IMR-90 (cell line): ENCODE measurements around the gene ZC3H4. TPM values are rescaled to one million over a fixed set of nuclear protein-coding genes. Genes with fewer than 3 reads are reported as not detected.

Experiments
- ATAC-seq: fragments of 200-7000 bp; cut with Tn5 transposase; 2 replicates; pipeline ENCODE4 v1.9.1; 2020; ENCODE audit warnings: low read depth, mild to moderate bottlenecking, moderate library complexity
- BruUV-seq: library from RNA; stranded (reverse); fragments of 400-500 nt; replicated peaks from 2 replicates; lab custom pipeline; 2021; lab: Mats Ljungman, UMichigan
- CTCF ChIA-PET: fragments of 300-600 bp; formaldehyde crosslinking; extraction: SDS; loops from one replicate; lab custom pipeline; 2021; ENCODE audit warnings: antibody characterized with exemption; lab: Yijun Ruan, JAX
- POLR2A ChIA-PET: fragments of 300-600 bp; sonication (Branson Sonifier 250); formaldehyde crosslinking; loops from one replicate; lab custom pipeline; 2022; ENCODE audit warnings: antibody characterized with exemption; ENCODE audit not compliant: unreplicated experiment; lab: Charles Lee
- DNase-seq: peaks from one replicate; pipeline ENCODE4 v3.0.0; 2013
- H2AFZ ChIP-seq: replicated peaks from 2 replicates; pipeline ENCODE3; 2013; ENCODE audit warnings: low read length, mild to moderate bottlenecking; ENCODE audit not compliant: poor library complexity
- H2AK5ac ChIP-seq: 2 replicates; pipeline ENCODE4 v1.6.1; 2013; ENCODE audit warnings: low read depth, low read length, inconsistent platforms
- H2AK9ac ChIP-seq: replicated peaks from 2 replicates; pipeline ENCODE3; 2013; ENCODE audit warnings: mild to moderate bottlenecking, low read depth, low read length, moderate library complexity; ENCODE audit not compliant: poor library complexity
- H2BK120ac ChIP-seq: 2 replicates; pipeline ENCODE4 v1.6.1; 2013; ENCODE audit warnings: low read depth, low read length, inconsistent platforms
- H2BK15ac ChIP-seq: 3 replicates; pipeline ENCODE4 v1.6.1; 2013; ENCODE audit warnings: low read depth, low read length, inconsistent platforms
- H2BK20ac ChIP-seq: 2 replicates; pipeline ENCODE4 v1.6.1; 2013; ENCODE audit warnings: low read depth, mild to moderate bottlenecking, inconsistent platforms, low read length, moderate library complexity
- H2BK5ac ChIP-seq: 2 replicates; pipeline ENCODE4 v1.6.1; 2013; ENCODE audit warnings: mild to moderate bottlenecking, low read depth, low read length, inconsistent platforms; ENCODE audit not compliant: poor library complexity, severe bottlenecking
- H3K14ac ChIP-seq: replicated peaks from 2 replicates; pipeline ENCODE4 v1.6.1; 2013; ENCODE audit warnings: low read depth, low read length, inconsistent platforms
- H3K18ac ChIP-seq: 2 replicates; pipeline ENCODE4 v1.6.1; 2013; ENCODE audit warnings: low read depth, low read length, control low read depth
- H3K23ac ChIP-seq: 2 replicates; pipeline ENCODE4 v1.6.1; 2013; ENCODE audit warnings: low read depth, low read length, inconsistent platforms
- H3K27ac ChIP-seq: 2 replicates; pipeline ENCODE4 v1.5.1; 2013; ENCODE audit warnings: mild to moderate bottlenecking, control low read depth, low read length; ENCODE audit not compliant: insufficient read depth
- H3K27me3 ChIP-seq: 2 replicates; pipeline ENCODE4 v1.6.1; 2013; ENCODE audit warnings: low read length; ENCODE audit not compliant: control insufficient read depth, insufficient read depth
- H3K36me3 ChIP-seq: 2 replicates; pipeline ENCODE4 v1.6.1; 2013; ENCODE audit warnings: low read length, mixed read lengths; ENCODE audit not compliant: control insufficient read depth, insufficient read depth
- H3K4ac ChIP-seq: 2 replicates; pipeline ENCODE4 v1.6.1; 2013; ENCODE audit warnings: low read depth, low read length, inconsistent platforms
- H3K4me1 ChIP-seq: 2 replicates; pipeline ENCODE4 v1.6.1; 2013; ENCODE audit warnings: low read length, mixed read lengths; ENCODE audit not compliant: control insufficient read depth, insufficient read depth
- H3K4me2 ChIP-seq: 2 replicates; pipeline ENCODE4 v1.6.1; 2013; ENCODE audit warnings: low read depth, mild to moderate bottlenecking, control low read depth, low read length, moderate library complexity
- H3K4me3 ChIP-seq: 2 replicates; pipeline ENCODE4 v1.5.1; 2013; ENCODE audit warnings: low read depth, mild to moderate bottlenecking, control low read depth, low read length, moderate library complexity; ENCODE audit not compliant: insufficient read depth
- H3K56ac ChIP-seq: 2 replicates; pipeline ENCODE4 v1.6.1; 2013; ENCODE audit warnings: low read length, inconsistent platforms; ENCODE audit not compliant: insufficient read depth; ENCODE audit errors: extremely low read depth
- H3K79me1 ChIP-seq, 2 experiments: 2 replicates each; pipeline ENCODE4 v1.6.1; 2013; ENCODE audit warnings: low read length in 2 of 2, inconsistent platforms in 1 of 2, low read depth in 1 of 2
- H3K9ac ChIP-seq: 2 replicates; pipeline ENCODE4 v1.6.1; 2013; ENCODE audit warnings: low read depth, low read length, control low read depth
- H3K9me1 ChIP-seq: 2 replicates; pipeline ENCODE4 v1.6.1; 2013; ENCODE audit warnings: low read length, inconsistent platforms; ENCODE audit not compliant: insufficient read depth
- H3K9me3 ChIP-seq: 2 replicates; pipeline ENCODE4 v1.6.1; 2013; ENCODE audit warnings: low read length; ENCODE audit not compliant: control insufficient read depth, insufficient read depth
- H4K20me1 ChIP-seq: 2 replicates; pipeline ENCODE4 v1.6.1; 2013; ENCODE audit warnings: low read length, inconsistent platforms; ENCODE audit not compliant: insufficient read depth
- H4K5ac ChIP-seq: 2 replicates; pipeline ENCODE4 v1.6.1; 2013; ENCODE audit warnings: mild to moderate bottlenecking, low read depth, low read length, control low read depth
- H4K8ac ChIP-seq, 2 experiments: 2 replicates each; pipeline ENCODE4 v1.6.1; 2013; ENCODE audit warnings: low read depth in 2 of 2, low read length in 2 of 2, control low read depth in 1 of 2, inconsistent platforms in 1 of 2
- H4K91ac ChIP-seq: 2 replicates; pipeline ENCODE4 v1.6.1; 2013; ENCODE audit warnings: low read depth, low read length, inconsistent platforms; ENCODE audit not compliant: insufficient read depth
- BHLHE40 ChIP-seq: fragments of 150-350 bp; IDR thresholded peaks from 2 replicates; pipeline ENCODE4 v1.6.1; 2016; ENCODE audit warnings: mild to moderate bottlenecking, low read depth, low read length
- CHD1 ChIP-seq: IDR thresholded peaks from 2 replicates; pipeline ENCODE4 v1.6.1; 2012; ENCODE audit warnings: low read depth, low read length, improper control_type of control experiment
- CTCF ChIP-seq: conservative IDR thresholded peaks from 2 replicates; pipeline ENCODE4 v1.5.1; 2012; ENCODE audit warnings: mild to moderate bottlenecking, low read depth, low read length, improper control_type of control experiment
- ELK1 ChIP-seq: fragments of 150-350 bp; IDR thresholded peaks from 2 replicates; pipeline ENCODE4 v1.6.1; 2016; ENCODE audit warnings: low read depth, mild to moderate bottlenecking, low read length, moderate library complexity, borderline replicate concordance
- FOS ChIP-seq: fragments of 150-350 bp; IDR thresholded peaks from 2 replicates; pipeline ENCODE4 v1.6.1; 2016; ENCODE audit warnings: low read depth, low read length
- MAFK ChIP-seq: IDR thresholded peaks from 2 replicates; pipeline ENCODE4 v1.6.1; 2012; ENCODE audit warnings: low read depth, low read length, improper control_type of control experiment
- MAZ ChIP-seq: IDR thresholded peaks from 2 replicates; pipeline ENCODE4 v1.6.1; 2012; ENCODE audit warnings: low read depth, mild to moderate bottlenecking, low read length, improper control_type of control experiment, moderate library complexity, borderline replicate concordance
- MXI1 ChIP-seq: IDR thresholded peaks from 2 replicates; pipeline ENCODE4 v1.6.1; 2012; ENCODE audit warnings: low read depth, mild to moderate bottlenecking, low read length, moderate library complexity, borderline replicate concordance
- RAD21 ChIP-seq: IDR thresholded peaks from 2 replicates; pipeline ENCODE4 v1.6.1; 2012; ENCODE audit warnings: low read length, improper control_type of control experiment
- RCOR1 ChIP-seq: IDR thresholded peaks from 2 replicates; pipeline ENCODE4 v1.6.1; 2012; ENCODE audit warnings: mild to moderate bottlenecking, low read length, improper control_type of control experiment; ENCODE audit not compliant: insufficient replicate concordance
- RFX5 ChIP-seq: IDR thresholded peaks from 2 replicates; pipeline ENCODE4 v1.8.0; 2012; ENCODE audit warnings: low read depth, mild to moderate bottlenecking, low read length, moderate library complexity
- SMC3 ChIP-seq: fragments of 150-350 bp; IDR thresholded peaks from 2 replicates; pipeline ENCODE4 v1.6.1; 2016; ENCODE audit warnings: low read depth, mild to moderate bottlenecking, antibody characterized with exemption, low read length, moderate library complexity
- WGBS, 2 experiments: methylation state at CpG; one replicate each; pipeline versions ENCODE4 v1.1.5 to v1.1.7; 2013; ENCODE audit warnings: missing lambda C conversion rate in 2 of 2; ENCODE audit not compliant: insufficient read length in 1 of 2; ENCODE audit errors: extremely low coverage in 2 of 2; 5-methylcytosine and 5-hydroxymethylcytosine counted together
- dilution Hi-C: fragments of 300-500 bp; cut with HindIII; formaldehyde crosslinking; loops from one replicate; pipeline ENCODE4 v1.14.3; 2018; ENCODE audit warnings: low sequenced_read_pairs; ENCODE audit not compliant: unreplicated experiment
- in situ Hi-C: fragments of 300-500 bp; cut with MboI; formaldehyde crosslinking; loops from 3 replicates; pipeline ENCODE4 v1.14.3; 2019; ENCODE audit warnings: low sequenced_read_pairs, inconsistent platforms, mixed read lengths
- intact Hi-C: fragments of 100-400 bp; cut with micrococcal nuclease; formaldehyde crosslinking; loops from 2 replicates; pipeline ENCODE4 v1.10.0; 2022
- polyA plus RNA-seq, 3 experiments: library from polyadenylated mRNA; depleted of rRNA; stranded (reverse); fragments of >200 nt; gene quantifications; 2 replicates each; pipeline ENCODE4 v1.2.3, GENCODE V29; 2012; ENCODE audit warnings: low replicate concordance in 1 of 3
- total RNA-seq: library from RNA; depleted of rRNA; stranded (reverse); fragments of >200 nt; gene quantifications from 2 replicates; pipeline ENCODE4 v1.2.3, GENCODE V29; 2012
- TF ChIP-seq, protein P1 (sequence below): fragments of 150-350 bp; IDR thresholded peaks from 2 replicates; pipeline ENCODE4 v1.6.1; 2017; ENCODE audit warnings: mild to moderate bottlenecking, antibody characterized with exemption, low read length, low read depth

ZC3H4 gene
- total and polyA plus RNA-seq, 2 of the 4 experiments (the other 2 are of a cell fraction), result 3.9 to 8.9 TPM

DNA sequence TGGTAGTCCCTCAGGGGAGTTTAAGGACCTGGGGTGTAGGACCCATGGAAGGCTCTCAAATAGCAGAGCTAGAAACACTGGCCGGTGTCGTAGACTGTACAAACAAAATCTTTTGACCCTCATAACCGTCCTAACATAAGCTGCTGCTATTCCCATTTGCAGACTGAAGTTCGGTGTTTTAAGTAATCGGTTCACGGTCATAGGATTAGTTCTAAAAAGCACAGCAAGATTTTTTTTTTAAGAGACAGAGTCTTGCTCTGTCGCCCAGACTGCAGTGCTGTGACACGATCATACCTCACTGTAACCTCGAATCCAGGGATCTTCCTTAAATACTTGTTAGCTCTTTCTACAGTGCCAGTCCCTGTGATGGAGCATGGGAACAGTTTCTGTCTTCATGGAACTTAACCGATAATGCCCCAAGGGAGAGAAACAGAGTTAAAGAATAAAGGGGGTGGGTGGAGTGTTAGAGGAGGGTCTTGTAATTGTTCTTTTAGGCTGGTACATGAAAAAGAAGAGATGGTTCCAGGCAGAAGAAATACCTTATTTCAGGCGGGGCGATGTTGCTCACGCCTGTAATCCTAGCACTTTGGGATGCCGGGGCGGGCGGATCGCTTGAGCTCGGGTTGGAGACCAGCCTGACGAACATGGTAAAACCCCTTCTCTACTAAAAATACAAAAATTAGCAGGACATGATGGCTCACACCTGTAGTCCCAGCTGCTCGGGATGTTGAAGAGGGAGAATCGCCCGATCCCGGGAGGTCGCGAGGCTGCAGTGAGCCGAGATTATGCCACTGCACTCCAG, 475 bp upstream of the ZC3H4 start:
- Histone ChIP-seq H3K56ac (peak overlapping the region; percentile 99; the same call in 1 of the 2 replicates), H3K79me1 (peaks cover 12 to 33% of the 10 kb centered on the region in 2 experiments), H3K9ac (peak overlapping the region; percentile 49), H4K91ac (peak overlapping the region; percentile 45), H3K4me1 (peaks cover 4% of the 10 kb centered on the region), H3K27me3 (no peaks in the 10 kb centered on the region), H3K27ac (peak overlapping the region; percentile 85), H3K36me3 (peaks cover 2% of the 10 kb centered on the region), H2BK15ac (peak overlapping the region; percentile 16; the same call in 1 of the 3 replicates), H3K4me2 (peak overlapping the region; percentile 75), H4K8ac (peak overlapping the region; percentile 83 to 99), H2BK5ac (peak overlapping the region; percentile 25), H3K4ac (peak overlapping the region; percentile 96), H3K23ac (peak overlapping the region; percentile 44), H2BK20ac (no peak overlapping the region), H3K4me3 (peak overlapping the region; percentile 65), H3K9me1 (no peaks in the 10 kb centered on the region), H4K20me1 (peaks cover 3% of the 10 kb centered on the region), H2AK9ac (peak overlapping the region; percentile 99), H3K18ac (0 out of 2 replicates have a peak overlapping the region, but pooled peaks have one; percentile 5), H4K5ac (peak overlapping the region; percentile 75), H2AFZ (peak overlapping the region; percentile 87), H3K14ac (peak overlapping the region; percentile 65), H3K9me3 (no peaks in the 10 kb centered on the region), H2BK120ac (0 out of 2 replicates have a peak overlapping the region, but pooled peaks have one; percentile 8), H2AK5ac (peak overlapping the region; percentile 60)
- no peak for DNase-seq
- CTCF ChIA-PET, result interaction anchor here (0.6 to 1.6 kb wide), 3 partner anchors 12 to 43 kb away, joined by 3 to 9 read pairs (median 3); no protein-coding TSS in a partner anchor
- no peak for ATAC-seq
- in situ Hi-C loops (no loop called here), dilution Hi-C loops (no loop called here), intact Hi-C loops (loop anchor here (5.0 kb wide), 2 partner anchors 37 to 77 kb away; no protein-coding TSS in a partner anchor)
- WGBS, 2 experiments, result 80% methylated on average over 14 of the region's 26 CpGs; no CpG with 5 or more reads in 1 of the 2 experiments
- BruUV-seq, result TSS peak; percentile 79
- POLR2A ChIA-PET, result interaction anchor here (1.3 kb wide), 1 partner anchor 17 kb away, joined by 8 read pairs; no protein-coding TSS in a partner anchor
- TF ChIP-seq SMC3, result no peak
- TF ChIP-seq, protein P1, sequence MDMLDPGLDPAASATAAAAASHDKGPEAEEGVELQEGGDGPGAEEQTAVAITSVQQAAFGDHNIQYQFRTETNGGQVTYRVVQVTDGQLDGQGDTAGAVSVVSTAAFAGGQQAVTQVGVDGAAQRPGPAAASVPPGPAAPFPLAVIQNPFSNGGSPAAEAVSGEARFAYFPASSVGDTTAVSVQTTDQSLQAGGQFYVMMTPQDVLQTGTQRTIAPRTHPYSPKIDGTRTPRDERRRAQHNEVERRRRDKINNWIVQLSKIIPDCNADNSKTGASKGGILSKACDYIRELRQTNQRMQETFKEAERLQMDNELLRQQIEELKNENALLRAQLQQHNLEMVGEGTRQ, result no peak
- TF ChIP-seq BHLHE40, result no peak
- no peak for TF ChIP-seq RAD21
- TF ChIP-seq MAZ, result no peak
- TF ChIP-seq RFX5, result no peak
- no peak for TF ChIP-seq CTCF
- no peak for TF ChIP-seq ELK1
- TF ChIP-seq MXI1, result no peak
- TF ChIP-seq MAFK, result no peak
- TF ChIP-seq RCOR1, result no peak
- no peak for TF ChIP-seq FOS
- no peak for TF ChIP-seq CHD1
